Keratinocyte (primary cell): ENCODE measurements around the gene PRPF6. TPM values are rescaled to one million over a fixed set of nuclear protein-coding genes. Genes with fewer than 3 reads are reported as not detected.

Source experiments
- DNase-seq: peaks from one replicate; pipeline ENCODE4 v3.0.0-alpha.2; 2011; ENCODE audit warnings: low read depth, missing footprints, low spot score
- FAIRE-seq: peaks from 2 replicates; lab custom pipeline; 2011; peaks lifted over from hg19 to GRCh38; lab: Jason Lieb, UNC
- H2AFZ ChIP-seq: 2 replicates; pipeline ENCODE4 v1.6.0; 2012; ENCODE audit warnings: low read length, control low read depth, inconsistent platforms; ENCODE audit not compliant: control insufficient read depth
- H3K27ac ChIP-seq: 2 replicates; pipeline ENCODE4 v1.5.1; 2011; ENCODE audit warnings: low read length; ENCODE audit not compliant: control insufficient read depth, insufficient read depth
- H3K27me3 ChIP-seq: 3 replicates; pipeline ENCODE4 v1.6.0; 2011; ENCODE audit warnings: low read length; ENCODE audit not compliant: control insufficient read depth, insufficient read depth; ENCODE audit errors: extremely low read depth
- H3K36me3 ChIP-seq, 2 experiments: 2 replicates in 1 of 2; 3 replicates in 1 of 2; pipeline ENCODE4 v1.5.1; 2011; ENCODE audit warnings: low read length in 2 of 2, mild to moderate bottlenecking in 1 of 2; ENCODE audit not compliant: control insufficient read depth in 2 of 2, insufficient read depth in 2 of 2; ENCODE audit errors: extremely low read depth in 1 of 2
- H3K4me1 ChIP-seq: 3 replicates; pipeline ENCODE4 v1.5.1; 2011; ENCODE audit warnings: low read length; ENCODE audit not compliant: control insufficient read depth, insufficient read depth; ENCODE audit errors: extremely low read depth
- H3K4me2 ChIP-seq: 3 replicates; pipeline ENCODE4 v1.6.0; 2011; ENCODE audit warnings: low read depth, low read length; ENCODE audit not compliant: control insufficient read depth, insufficient read depth; ENCODE audit errors: extremely low read depth
- H3K4me3 ChIP-seq, 3 experiments: fragments of 200-600 bp in 1 of 3; sonication (generic) in 1 of 3; 2 replicates in 2 of 3; 3 replicates in 1 of 3; pipeline ENCODE4 v1.5.1; 2011 to 2016; ENCODE audit warnings: low read length in 3 of 3, mild to moderate bottlenecking in 3 of 3, control low read depth in 2 of 3, inconsistent platforms in 1 of 3, low read depth in 1 of 3, mixed read lengths in 1 of 3, mixed run types in 1 of 3, moderate library complexity in 1 of 3; ENCODE audit not compliant: control insufficient read depth in 2 of 3, insufficient read depth in 2 of 3; ENCODE audit errors: extremely low read depth in 1 of 3
- H3K79me2 ChIP-seq: 2 replicates; pipeline ENCODE4 v1.6.0; 2012; ENCODE audit warnings: low read length; ENCODE audit not compliant: control insufficient read depth, insufficient read depth
- H3K9ac ChIP-seq: 3 replicates; pipeline ENCODE4 v1.6.0; 2011; ENCODE audit warnings: low read length; ENCODE audit not compliant: control insufficient read depth, insufficient read depth; ENCODE audit errors: extremely low read depth
- H3K9me1 ChIP-seq: 3 replicates; pipeline ENCODE4 v1.6.0; 2011; ENCODE audit warnings: low read length; ENCODE audit not compliant: control insufficient read depth, insufficient read depth; ENCODE audit errors: extremely low read depth
- H3K9me3 ChIP-seq: 2 replicates; pipeline ENCODE4 v1.5.1; 2012; ENCODE audit warnings: low read depth, low read length; ENCODE audit not compliant: control insufficient read depth
- H4K20me1 ChIP-seq: 3 replicates; pipeline ENCODE4 v1.6.0; 2011; ENCODE audit warnings: low read length; ENCODE audit not compliant: control insufficient read depth, insufficient read depth; ENCODE audit errors: extremely low read depth
- CTCF ChIP-seq, 3 experiments: IDR thresholded peaks in 1 of 3; conservative IDR thresholded peaks in 1 of 3; optimal IDR thresholded peaks in 1 of 3; 2 replicates in 2 of 3; 3 replicates in 1 of 3; pipeline versions ENCODE3 to v1.5.1; 2011; ENCODE audit warnings: low read length in 3 of 3, mild to moderate bottlenecking in 3 of 3, moderate library complexity in 2 of 3, control low read depth in 1 of 3, inconsistent platforms in 1 of 3; ENCODE audit not compliant: insufficient read depth in 2 of 3; ENCODE audit errors: extremely low read depth in 1 of 3
- EZH2 ChIP-seq: IDR thresholded peaks from one replicate; pipeline ENCODE4 v1.6.1; 2012; ENCODE audit warnings: inconsistent platforms, mild to moderate bottlenecking, low read length, moderate library complexity
- dilution Hi-C: fragments of 300-500 bp; cut with MboI; formaldehyde crosslinking; loops from one replicate; pipeline ENCODE4 v1.7.0; 2020; ENCODE audit warnings: low sequenced_read_pairs; ENCODE audit not compliant: extremely low pct_ligation_motif_present
- polyA plus RNA-seq, 5 experiments: library from polyadenylated mRNA; depleted of rRNA in 3 of 5; stranded (reverse) in 3 of 5; stranded (forward) in 1 of 5; unstranded in 1 of 5; fragments of >200 nt; gene quantifications; 1 replicate in 1 of 5; 2 replicates in 3 of 5; 3 replicates in 1 of 5; pipeline versions ENCODE4 v1.2.1 to v1.2.3, GENCODE V29; 2011 to 2012; ENCODE audit warnings: missing spikeins in 2 of 5, low read depth in 1 of 5, low replicate concordance in 1 of 5

PRPF6 gene
- polyA plus RNA-seq, 1 donor (not counting 4 experiments of a cell fraction or from before 2014, with no cell fraction given): 30.5 TPM

- DNase-seq: no peak
- dilution Hi-C loops: no loop called here
- Histone ChIP-seq H3K4me3 (no peak overlapping the region), H4K20me1 (no peaks in the 10 kb centered on the region), H3K27me3 (no peaks in the 10 kb centered on the region), H3K79me2 (no peaks in the 10 kb centered on the region), H3K9me3 (no peaks in the 10 kb centered on the region), H2AFZ (no peak overlapping the region), H3K27ac (no peak overlapping the region), H3K9me1 (no peaks in the 10 kb centered on the region), H3K4me1 (no peaks in the 10 kb centered on the region), H3K9ac (no peak overlapping the region), H3K4me2 (no peak overlapping the region), H3K36me3 (peaks cover 25 to 37% of the 10 kb centered on the region in 2 experiments)
- TF ChIP-seq EZH2 (no peak), CTCF (optimal IDR thresholded peaks at IDR 0.05 in 1 of 3, IDR thresholded peaks at IDR 0.05 in 1 of 3, conservative IDR thresholded peaks at IDR 0.05 in 1 of 3; ENCODE audit: extremely low read depth in 1 of 3, insufficient read depth in 2 of 3, low read length in 3 of 3) (no peak)
- no peak for FAIRE-seq
These were observed 48.6 kb downstream of the PRPF6 start for GRCh38 chr20:64029293-64030117.

- H3K4me3 ChIP-seq: no peak overlapping the region
- no peaks in the 10 kb centered on the region for H3K9me1 ChIP-seq
- peaks cover 19 to 36% of the 10 kb centered on the region in 2 experiments for H3K36me3 ChIP-seq
- H3K27ac ChIP-seq: no peak overlapping the region
- H3K79me2 ChIP-seq: no peaks in the 10 kb centered on the region
- no peaks in the 10 kb centered on the region for H3K9me3 ChIP-seq
- H3K4me1 ChIP-seq: no peaks in the 10 kb centered on the region
- H3K4me2 ChIP-seq: no peak overlapping the region
- no peak for FAIRE-seq
- H4K20me1 ChIP-seq: no peaks in the 10 kb centered on the region
- TF ChIP-seq CTCF (optimal IDR thresholded peaks at IDR 0.05 in 1 of 3, IDR thresholded peaks at IDR 0.05 in 1 of 3, conservative IDR thresholded peaks at IDR 0.05 in 1 of 3; ENCODE audit: extremely low read depth in 1 of 3, insufficient read depth in 2 of 3, low read length in 3 of 3) (no peak), EZH2 (no peak)
- no peaks in the 10 kb centered on the region for H3K27me3 ChIP-seq
- no peak overlapping the region for H2AFZ ChIP-seq
- dilution Hi-C loops: no loop called here
- DNase-seq: no peak
- no peak overlapping the region for H3K9ac ChIP-seq
These were observed 49.6 kb downstream of the PRPF6 start for GRCh38 chr20:64030371-64031134.
